Heart left ventricle (tissue), 13 donors: ENCODE data around the gene GPX7.

ENCODE experiments used
- CTCF ChIP-seq, 12 donors: fragments of 200-600 bp; sonication (generic) in 4 of 12; IDR thresholded peaks; one replicate each; pipeline versions ENCODE4 v1.5.0 to v1.8.0; 2018 to 2022; ENCODE audit warnings: antibody characterized with exemption in 12 of 12, mild to moderate bottlenecking in 5 of 12
- POLR2A ChIP-seq, 2 donors: fragments of 450-650 bp; IDR thresholded peaks; one replicate each; pipeline ENCODE4 v1.6.1; 2017; ENCODE audit warnings: antibody characterized with exemption in 2 of 2, mild to moderate bottlenecking in 2 of 2, moderate library complexity in 2 of 2
- donor health status: ischemic (EF 13 %, LVEDD 7.1; RV severe dilation, severe dysfunction).
- donor health status: DM: no; HTN: yes; CAD: no.
- donor health status: DM: no; HTN: no; CAD: no.
- donor health status: ischemic (EF 25% LVEDD 6.9; RV normal size, moderate dysfunction).
- donor health status: ischemic (EF 25% LVEDD 5.7; RV mildly dilated, moderate dysfunction).
- donor health status: ischemic (EF 35%, LVEDD 5.7; RV mildly dilated, moderate dysfunction).
- donor health status: nonischemic (EF 11% LVEDD 7.7; RV severe dilation, severe dysfunction).
- donor health status: DM: yes; HTN: yes; CAD: no.
- donor health status: PGD.
- donor health status: ischemic (EF 29% LVEDD 5.4; RV normal size, mild dysfunction).
- donor health status: nonischemic (EF 23%, LVEDD 6.1; RV moderate dilation, normal function).

GRCh38 chr1:52645261-52645660, 43.1 kb downstream of the GPX7 start:
- no peak for TF ChIP-seq CTCF (IDR thresholded peaks at IDR 0.05)
- no peak for TF ChIP-seq POLR2A (IDR thresholded peaks at IDR 0.05)
